ENCODE measurements around the gene EPHA8. TPM values are rescaled to one million over a fixed set of nuclear protein-coding genes. Genes with fewer than 3 reads are reported as not detected.

EPHA8 gene
- total and polyA plus RNA-seq, 9 of the 15 experiments (the other 6 are each of a cell fraction or from before 2014, with no cell fraction given) = not detected

DNA sequence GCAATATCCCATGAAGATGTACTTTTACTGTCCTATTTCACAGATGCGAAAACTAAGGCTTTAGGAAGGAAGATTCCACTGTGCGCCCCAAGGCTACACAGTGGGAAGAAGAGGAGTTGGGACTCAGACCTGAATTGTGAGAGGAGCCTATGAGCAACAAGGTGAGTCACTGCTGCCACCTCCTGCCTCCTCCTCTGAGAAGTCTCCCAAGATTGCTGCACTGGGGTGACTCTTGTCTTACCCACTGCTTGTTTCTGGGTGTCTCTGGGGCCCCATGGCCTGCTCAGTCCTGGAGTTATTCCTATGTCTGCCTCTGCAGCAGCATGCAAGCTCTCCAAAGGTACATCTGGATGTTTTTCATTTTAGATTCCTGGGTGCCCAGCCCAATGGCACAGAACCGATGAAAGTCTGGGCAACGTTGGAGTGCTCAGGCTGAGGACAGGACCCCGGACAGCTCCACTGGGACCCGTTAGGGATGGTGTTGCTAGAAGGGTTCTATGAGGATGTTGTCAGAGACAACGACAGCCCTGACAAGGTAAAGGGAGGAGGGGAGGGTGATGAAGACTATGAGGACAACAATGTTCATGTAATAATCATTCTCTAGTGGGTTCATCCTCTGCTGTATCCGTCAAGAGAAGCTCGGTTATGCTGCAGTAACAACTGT, 62.1 kb downstream of the EPHA8 start:
- ChIA-PET CTCF (ENCODE audit: low intra/inter-chr PET ratio) (no interaction called here), POLR2A (interaction anchor here (1.8 kb wide), 1 partner anchor 11 kb away, joined by 5 read pairs; the partner anchor contains the start of gene C1QA)
- TF ChIP-seq, protein P1, sequence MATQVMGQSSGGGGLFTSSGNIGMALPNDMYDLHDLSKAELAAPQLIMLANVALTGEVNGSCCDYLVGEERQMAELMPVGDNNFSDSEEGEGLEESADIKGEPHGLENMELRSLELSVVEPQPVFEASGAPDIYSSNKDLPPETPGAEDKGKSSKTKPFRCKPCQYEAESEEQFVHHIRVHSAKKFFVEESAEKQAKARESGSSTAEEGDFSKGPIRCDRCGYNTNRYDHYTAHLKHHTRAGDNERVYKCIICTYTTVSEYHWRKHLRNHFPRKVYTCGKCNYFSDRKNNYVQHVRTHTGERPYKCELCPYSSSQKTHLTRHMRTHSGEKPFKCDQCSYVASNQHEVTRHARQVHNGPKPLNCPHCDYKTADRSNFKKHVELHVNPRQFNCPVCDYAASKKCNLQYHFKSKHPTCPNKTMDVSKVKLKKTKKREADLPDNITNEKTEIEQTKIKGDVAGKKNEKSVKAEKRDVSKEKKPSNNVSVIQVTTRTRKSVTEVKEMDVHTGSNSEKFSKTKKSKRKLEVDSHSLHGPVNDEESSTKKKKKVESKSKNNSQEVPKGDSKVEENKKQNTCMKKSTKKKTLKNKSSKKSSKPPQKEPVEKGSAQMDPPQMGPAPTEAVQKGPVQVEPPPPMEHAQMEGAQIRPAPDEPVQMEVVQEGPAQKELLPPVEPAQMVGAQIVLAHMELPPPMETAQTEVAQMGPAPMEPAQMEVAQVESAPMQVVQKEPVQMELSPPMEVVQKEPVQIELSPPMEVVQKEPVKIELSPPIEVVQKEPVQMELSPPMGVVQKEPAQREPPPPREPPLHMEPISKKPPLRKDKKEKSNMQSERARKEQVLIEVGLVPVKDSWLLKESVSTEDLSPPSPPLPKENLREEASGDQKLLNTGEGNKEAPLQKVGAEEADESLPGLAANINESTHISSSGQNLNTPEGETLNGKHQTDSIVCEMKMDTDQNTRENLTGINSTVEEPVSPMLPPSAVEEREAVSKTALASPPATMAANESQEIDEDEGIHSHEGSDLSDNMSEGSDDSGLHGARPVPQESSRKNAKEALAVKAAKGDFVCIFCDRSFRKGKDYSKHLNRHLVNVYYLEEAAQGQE (IDR thresholded peaks at IDR 0.05; ENCODE audit: borderline replicate concordance) = peak; percentile 90
- TF ChIP-seq, protein P1 (CRISPR knock-in tag; IDR thresholded peaks at IDR 0.05; ENCODE audit: low read depth) = no peak
- TF ChIP-seq STAT5A (IDR thresholded peaks at IDR 0.05; ENCODE audit: borderline replicate concordance, low read length) (no peak), BCOR (IDR thresholded peaks at IDR 0.05) (peak; percentile 77), EHMT2 (IDR thresholded peaks at IDR 0.05) (peak; percentile 86), KDM1A (IDR thresholded peaks at IDR 0.05) (peak in 1 of 2 experiments; percentile 25; a peak in 1 of 4 replicates), RBM25 (IDR thresholded peaks at IDR 0.05; ENCODE audit: low read depth, low read length, severe bottlenecking) (peak; percentile 15), ZFP36 (IDR thresholded peaks at IDR 0.05; ENCODE audit: low read depth, low read length, partially characterized antibody) (peak; percentile 84)
- TF ChIP-seq, protein P2, sequence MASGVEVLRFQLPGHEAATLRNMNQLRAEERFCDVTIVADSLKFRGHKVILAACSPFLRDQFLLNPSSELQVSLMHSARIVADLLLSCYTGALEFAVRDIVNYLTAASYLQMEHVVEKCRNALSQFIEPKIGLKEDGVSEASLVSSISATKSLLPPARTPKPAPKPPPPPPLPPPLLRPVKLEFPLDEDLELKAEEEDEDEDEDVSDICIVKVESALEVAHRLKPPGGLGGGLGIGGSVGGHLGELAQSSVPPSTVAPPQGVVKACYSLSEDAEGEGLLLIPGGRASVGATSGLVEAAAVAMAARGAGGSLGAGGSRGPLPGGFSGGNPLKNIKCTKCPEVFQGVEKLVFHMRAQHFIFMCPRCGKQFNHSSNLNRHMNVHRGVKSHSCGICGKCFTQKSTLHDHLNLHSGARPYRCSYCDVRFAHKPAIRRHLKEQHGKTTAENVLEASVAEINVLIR (CRISPR knock-in tag; IDR thresholded peaks at IDR 0.05) = no peak
- Histone ChIP-seq H3K36me3 (ENCODE audit: control insufficient read depth, insufficient read depth, low read length) (no peaks in the 10 kb centered on the region), H3K9me1 (ENCODE audit: control insufficient read depth, insufficient read depth, low read length) (no peaks in the 10 kb centered on the region), H3K4me2 (ENCODE audit: insufficient read depth, low read length) (no peak overlapping the region), H3K79me2 (ENCODE audit: control insufficient read depth, insufficient read depth, low read length) (no peaks in the 10 kb centered on the region), H3K4me1 (replicated peaks in 1 of 2; ENCODE audit: control insufficient read depth in 2 of 2, insufficient read depth in 2 of 2, low read length in 2 of 2) (no peaks in the 10 kb centered on the region), H3K9ac (ENCODE audit: insufficient read depth in 1 of 2, low read depth in 2 of 2, low read length in 2 of 2) (no peak overlapping the region), H3K9me3 (replicated peaks; ENCODE audit: control insufficient read depth, insufficient read depth, low read depth, low read length) (no peaks in the 10 kb centered on the region), H4K20me1 (replicated peaks; ENCODE audit: control insufficient read depth, insufficient read depth, low read length) (peaks cover 15% of the 10 kb centered on the region), H3K27ac (ENCODE audit: extremely low read depth, low read depth, low read length) (no peak overlapping the region), H2AFZ (ENCODE audit: low read depth, low read length) (no peak overlapping the region), H3K27me3 (ENCODE audit: control insufficient read depth in 2 of 2, insufficient read depth in 2 of 2, low read length in 2 of 2) (peaks cover 13 to 73% of the 10 kb centered on the region in 2 experiments), H3K4me3 (no peak overlapping the region)
- ATAC-seq = no peak
- 2% methylated on average over 9 of the region's 9 CpGs for WGBS (ENCODE audit: insufficient coverage, low coverage, missing lambda C conversion rate)
- in situ Hi-C loops (cut with MboI) (no loop called here), intact Hi-C loops (cut with micrococcal nuclease) (no loop called here)
- peak; percentile 29 for FAIRE-seq
- no peak for DNase-seq (ENCODE audit: extremely low read depth in 1 of 4, low spot score in 3 of 4)
- BruUV-seq (replicated peaks) = no TSS peak

Data from K562 (cell line).